ENCODE data around the gene TWNK. TPM values are rescaled to one million over a fixed set of nuclear protein-coding genes. Genes with fewer than 3 reads are reported as not detected.

The TWNK gene
- total and polyA plus RNA-seq, 9 of the 15 experiments (the other 6 are each of a cell fraction or from before 2014, with no cell fraction given), result 11.6 to 34.7 (median 17.4) TPM

- TF ChIP-seq CREB3 (tag; conservative IDR thresholded peaks at IDR 0.05; ENCODE audit: low read depth) (no peak), NRF1 (conservative IDR thresholded peaks at IDR 0.05 in 1 of 2, IDR thresholded peaks at IDR 0.05 in 1 of 2) (no peak), TBP (optimal IDR thresholded peaks at IDR 0.05; ENCODE audit: low read depth, low read length) (no peak), ZNF280A (IDR thresholded peaks at IDR 0.05; ENCODE audit: low read depth, partially characterized antibody) (no peak), REST (IDR thresholded peaks at IDR 0.05; ENCODE audit: borderline replicate concordance) (peak; percentile 32; the same call in 1 of the 2 replicates), REST (CRISPR knock-in tag; IDR thresholded peaks at IDR 0.05; ENCODE audit: low read depth) (no peak), KLF10 (CRISPR knock-in tag; IDR thresholded peaks at IDR 0.05) (no peak), MLX (CRISPR knock-in tag; conservative IDR thresholded peaks at IDR 0.05) (no peak), ZKSCAN1 (IDR thresholded peaks at IDR 0.05; ENCODE audit: low read depth, low read length) (peak; percentile 82), CHD2 (IDR thresholded peaks at IDR 0.05; ENCODE audit: low read depth, low read length) (no peak), CREM (IDR thresholded peaks at IDR 0.05; ENCODE audit: low read depth) (peak; percentile 20; the same call in 1 of the 2 replicates), PYGO2 (tag; IDR thresholded peaks at IDR 0.05) (no peak)
These were observed 25.4 kb downstream of the TWNK start (continued) for GRCh38 chr10:101012525-101013364.

Data from K562 (cell line).